Ascending aorta (tissue), 2 donors: ENCODE results near the gene HES4. TPM values are rescaled to one million over a fixed set of nuclear protein-coding genes. Genes with fewer than 3 reads are reported as not detected.

Source experiments
- DNase-seq, 2 donors: peaks; one replicate each; pipeline ENCODE4 v3.0.0-alpha.2; 2019; ENCODE audit warnings: low spot score in 2 of 2
- H3K27ac ChIP-seq, 2 donors: fragments of 200-600 bp; sonication (generic); one replicate each; pipeline ENCODE4 v1.5.1; 2016 to 2017; ENCODE audit warnings: mild to moderate bottlenecking in 1 of 2
- H3K27me3 ChIP-seq: fragments of 200-600 bp; sonication (generic); one replicate; pipeline ENCODE4 v1.5.1; 2017
- H3K36me3 ChIP-seq, 2 donors: fragments of 200-600 bp; sonication (generic); one replicate each; pipeline ENCODE4 v1.5.1; 2016
- H3K4me1 ChIP-seq, 2 donors: fragments of 200-600 bp; sonication (generic); one replicate each; pipeline ENCODE4 v1.5.1; 2016 to 2017; ENCODE audit warnings: mild to moderate bottlenecking in 1 of 2
- H3K4me3 ChIP-seq, 2 donors: fragments of 200-600 bp; sonication (generic); one replicate each; pipeline ENCODE4 v1.5.1; 2016 to 2017; ENCODE audit warnings: mild to moderate bottlenecking in 1 of 2
- H3K9me3 ChIP-seq, 2 donors: fragments of 200-600 bp; sonication (generic); one replicate each; pipeline ENCODE4 v1.5.1; 2016
- intact Hi-C: fragments of 100-400 bp; cut with DNase I; formaldehyde crosslinking; loops from one replicate; pipeline ENCODE4 v1.15.1; 2023
- total RNA-seq: library from RNA; depleted of rRNA; stranded (reverse); fragments of >200 nt; gene quantifications from one replicate; pipeline ENCODE4 v1.1.0, GENCODE V29; 2016
- TF ChIP-seq, protein P1 (sequence below), 3 experiments: fragments of 200-600 bp in 2 of 3; fragments of 450-650 bp in 1 of 3; sonication (generic) in 2 of 3; IDR thresholded peaks; one replicate each; pipeline ENCODE4 v1.5.1; 2016 to 2019; ENCODE audit warnings: antibody characterized with exemption in 3 of 3, mild to moderate bottlenecking in 1 of 3, moderate library complexity in 1 of 3

HES4 gene, protein sequence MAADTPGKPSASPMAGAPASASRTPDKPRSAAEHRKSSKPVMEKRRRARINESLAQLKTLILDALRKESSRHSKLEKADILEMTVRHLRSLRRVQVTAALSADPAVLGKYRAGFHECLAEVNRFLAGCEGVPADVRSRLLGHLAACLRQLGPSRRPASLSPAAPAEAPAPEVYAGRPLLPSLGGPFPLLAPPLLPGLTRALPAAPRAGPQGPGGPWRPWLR
- 285 TPM for total RNA-seq

DNA sequence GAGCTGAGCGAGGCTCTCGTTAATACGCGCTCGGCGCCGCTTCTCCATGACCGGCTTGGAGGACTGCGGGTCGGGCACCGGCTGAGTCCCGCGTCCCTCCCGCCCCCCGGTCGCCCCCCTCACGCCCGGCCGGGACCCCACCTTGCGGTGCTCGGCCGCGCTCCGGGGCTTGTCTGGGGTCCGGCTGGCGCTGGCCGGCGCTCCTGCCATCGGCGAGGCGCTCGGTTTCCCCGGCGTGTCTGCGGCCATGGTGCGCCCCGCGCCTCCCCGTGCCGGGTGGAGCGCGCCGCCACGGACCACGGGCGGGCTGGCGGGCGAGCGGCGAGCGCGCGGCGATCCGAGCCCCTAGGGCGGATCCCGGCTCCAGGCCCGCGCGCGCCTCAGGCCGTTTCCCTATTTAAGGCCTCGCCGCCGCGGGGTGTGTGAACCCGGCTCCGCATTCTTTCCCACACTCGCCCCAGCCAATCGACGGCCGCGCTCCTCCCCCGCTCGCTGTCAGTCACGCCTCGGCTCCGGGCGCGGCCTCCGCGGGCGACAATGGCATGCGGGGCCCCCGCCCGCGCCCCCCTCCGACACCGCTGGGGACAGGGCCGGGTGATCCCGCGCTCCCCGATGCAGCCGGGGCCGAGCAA, at the start of gene HES4:
TSS of gene HES4 (minus strand) at position 373 of the 632 bp plus-strand sequence. CDS start at position 249, 124 bp downstream.
- intact Hi-C loops = loop anchor here (1.0 to 5.0 kb wide), 4 partner anchors 19 to 232 kb away; partner anchors contain the start of genes B3GALT6, C1orf159, NOC2L and SDF4
- H3K36me3 ChIP-seq = no peaks in the 10 kb centered on the region
- H3K27me3 ChIP-seq = no peaks in the 10 kb centered on the region
- H3K9me3 ChIP-seq = no peaks in the 10 kb centered on the region
- TF ChIP-seq, protein P1, sequence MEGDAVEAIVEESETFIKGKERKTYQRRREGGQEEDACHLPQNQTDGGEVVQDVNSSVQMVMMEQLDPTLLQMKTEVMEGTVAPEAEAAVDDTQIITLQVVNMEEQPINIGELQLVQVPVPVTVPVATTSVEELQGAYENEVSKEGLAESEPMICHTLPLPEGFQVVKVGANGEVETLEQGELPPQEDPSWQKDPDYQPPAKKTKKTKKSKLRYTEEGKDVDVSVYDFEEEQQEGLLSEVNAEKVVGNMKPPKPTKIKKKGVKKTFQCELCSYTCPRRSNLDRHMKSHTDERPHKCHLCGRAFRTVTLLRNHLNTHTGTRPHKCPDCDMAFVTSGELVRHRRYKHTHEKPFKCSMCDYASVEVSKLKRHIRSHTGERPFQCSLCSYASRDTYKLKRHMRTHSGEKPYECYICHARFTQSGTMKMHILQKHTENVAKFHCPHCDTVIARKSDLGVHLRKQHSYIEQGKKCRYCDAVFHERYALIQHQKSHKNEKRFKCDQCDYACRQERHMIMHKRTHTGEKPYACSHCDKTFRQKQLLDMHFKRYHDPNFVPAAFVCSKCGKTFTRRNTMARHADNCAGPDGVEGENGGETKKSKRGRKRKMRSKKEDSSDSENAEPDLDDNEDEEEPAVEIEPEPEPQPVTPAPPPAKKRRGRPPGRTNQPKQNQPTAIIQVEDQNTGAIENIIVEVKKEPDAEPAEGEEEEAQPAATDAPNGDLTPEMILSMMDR (IDR thresholded peaks at IDR 0.05) = peak in 1 of 3 experiments; percentile 7
- DNase-seq = peak; percentile 67 to 96
- H3K4me3 ChIP-seq = peak within 1 kb of the TSS; percentile 58 to 68
- H3K4me1 ChIP-seq = peaks cover 17 to 19% of the 10 kb centered on the region in 2 donors
- peak within 1 kb of the TSS; percentile 98 for H3K27ac ChIP-seq

DNA sequence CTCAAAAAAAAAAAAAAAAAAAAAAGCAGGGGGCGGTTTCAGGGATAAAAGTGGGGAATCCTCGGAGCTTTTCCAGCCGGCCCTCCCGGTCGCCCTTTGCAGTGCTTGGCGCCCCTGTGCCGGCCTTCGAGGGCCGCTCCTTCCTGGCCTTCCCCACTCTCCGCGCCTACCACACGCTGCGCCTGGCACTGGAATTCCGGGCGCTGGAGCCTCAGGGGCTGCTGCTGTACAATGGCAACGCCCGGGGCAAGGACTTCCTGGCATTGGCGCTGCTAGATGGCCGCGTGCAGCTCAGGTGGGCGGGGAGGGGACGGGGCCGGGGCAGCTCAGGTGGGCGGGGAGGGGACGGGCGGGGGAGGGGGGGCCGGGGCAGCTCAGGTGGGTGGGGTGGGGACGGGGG, 48.9 kb upstream of the HES4 start:
- no peaks in the 10 kb centered on the region for H3K9me3 ChIP-seq
- H3K27me3 ChIP-seq = no peaks in the 10 kb centered on the region
- TF ChIP-seq, protein P1 (IDR thresholded peaks at IDR 0.05) = no peak
- intact Hi-C loops = no loop called here
- no peaks in the 10 kb centered on the region for H3K4me1 ChIP-seq
- no peak for DNase-seq
- peaks cover 15 to 18% of the 10 kb centered on the region in 2 donors for H3K36me3 ChIP-seq
- H3K27ac ChIP-seq = no peak overlapping the region
- no peak overlapping the region for H3K4me3 ChIP-seq

DNA sequence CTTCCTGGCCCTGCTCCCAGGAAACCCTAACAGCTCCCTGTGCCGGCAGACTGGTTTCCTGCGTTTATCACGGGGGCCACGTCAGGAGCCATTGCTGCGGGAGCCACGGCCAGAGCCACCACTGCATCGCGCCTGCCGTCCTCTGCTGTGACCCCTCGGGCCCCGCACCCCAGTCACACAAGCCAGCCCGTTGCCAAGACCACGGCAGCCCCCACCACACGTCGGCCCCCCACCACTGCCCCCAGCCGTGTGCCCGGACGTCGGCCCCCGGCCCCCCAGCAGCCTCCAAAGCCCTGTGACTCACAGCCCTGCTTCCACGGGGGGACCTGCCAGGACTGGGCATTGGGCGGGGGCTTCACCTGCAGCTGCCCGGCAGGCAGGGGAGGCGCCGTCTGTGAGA, 48.1 kb upstream of the HES4 start:
- TF ChIP-seq, protein P1 (IDR thresholded peaks at IDR 0.05) = no peak
- intact Hi-C loops = no loop called here
- no peak overlapping the region for H3K4me3 ChIP-seq

DNA sequence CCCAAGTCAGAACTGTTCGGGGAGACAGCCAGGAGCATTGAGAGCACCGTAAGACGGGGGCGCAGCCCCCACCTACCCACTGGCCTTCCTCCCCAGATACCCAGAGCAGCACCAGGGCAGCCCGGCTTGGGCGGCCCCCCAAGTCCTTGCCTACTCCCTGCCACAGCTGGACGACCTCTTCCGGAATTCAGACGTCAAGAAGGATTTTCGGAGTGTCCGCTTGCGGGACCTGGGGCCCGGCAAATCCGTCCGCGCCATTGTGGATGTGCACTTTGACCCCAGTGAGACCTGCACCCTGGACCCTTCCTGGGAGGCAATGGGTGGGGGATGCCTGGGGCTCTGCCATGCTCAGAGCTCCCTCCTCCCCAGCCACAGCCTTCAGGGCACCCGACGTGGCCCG, 47.5 kb upstream of the HES4 start:
- H3K4me1 ChIP-seq = no peaks in the 10 kb centered on the region
- TF ChIP-seq, protein P1 (IDR thresholded peaks at IDR 0.05) = no peak
- intact Hi-C loops = no loop called here
- no peak overlapping the region for H3K27ac ChIP-seq
- DNase-seq = no peak
- peaks cover 15 to 18% of the 10 kb centered on the region in 2 donors for H3K36me3 ChIP-seq
- H3K27me3 ChIP-seq = no peaks in the 10 kb centered on the region
- no peak overlapping the region for H3K4me3 ChIP-seq
- no peaks in the 10 kb centered on the region for H3K9me3 ChIP-seq

More for the DNA sequence above, 48.1 kb upstream of the HES4 start:
- Histone ChIP-seq H3K36me3 (peaks cover 15 to 18% of the 10 kb centered on the region in 2 donors), H3K4me1 (no peaks in the 10 kb centered on the region), H3K27ac (no peak overlapping the region), H3K9me3 (no peaks in the 10 kb centered on the region), H3K27me3 (no peaks in the 10 kb centered on the region)
- no peak for DNase-seq

DNA sequence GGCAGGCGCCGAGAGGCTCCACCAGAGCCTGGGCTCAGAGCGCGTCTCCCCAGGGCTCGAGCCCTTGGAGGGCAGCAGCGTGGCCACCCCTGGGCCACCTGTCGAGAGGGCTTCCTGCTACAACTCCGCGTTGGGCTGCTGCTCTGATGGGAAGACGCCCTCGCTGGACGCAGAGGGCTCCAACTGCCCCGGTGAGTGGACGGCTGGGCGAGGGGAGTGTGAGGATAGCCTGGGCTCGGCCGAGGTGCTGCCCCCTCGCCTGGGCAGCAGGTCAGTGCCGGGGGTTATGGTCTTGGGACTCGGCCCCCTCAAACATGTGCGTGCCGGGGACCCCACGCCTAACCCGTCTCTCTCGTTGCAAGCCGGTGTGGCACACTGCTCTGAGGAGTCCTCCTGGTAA, 46.9 kb upstream of the HES4 start:
- intact Hi-C loops = no loop called here
- TF ChIP-seq, protein P1 (IDR thresholded peaks at IDR 0.05) = no peak
- Histone ChIP-seq H3K27ac (no peak overlapping the region), H3K27me3 (no peaks in the 10 kb centered on the region), H3K4me3 (no peak overlapping the region), H3K4me1 (no peaks in the 10 kb centered on the region), H3K36me3 (peaks cover 15 to 18% of the 10 kb centered on the region in 2 donors), H3K9me3 (no peaks in the 10 kb centered on the region)
- no peak for DNase-seq
